OCI-LY1 (cell line): ENCODE results near the gene BORCS8.
"Not testable (repeated sequence)": the region's sequence is repeated elsewhere in the genome, so short reads cannot be mapped to it uniquely, and the experiment has no call there.

ENCODE experiments used
- H2AFZ ChIP-seq: fragments of 200-600 bp; sonication (generic), shearing (Covaris generic); 2 replicates; pipeline ENCODE4 v1.6.0; 2014; ENCODE audit warnings: antibody characterized with exemption, mild to moderate bottlenecking, low read length
- H3F3A ChIP-seq: fragments of 200-600 bp; sonication (generic), shearing (Covaris generic); 2 replicates; pipeline ENCODE4 v1.6.0; 2014; ENCODE audit warnings: mild to moderate bottlenecking, antibody characterized with exemption, low read length, moderate library complexity; ENCODE audit not compliant: insufficient read depth
- H3K27ac ChIP-seq: fragments of 200-600 bp; sonication (generic); 2 replicates; pipeline ENCODE4 v1.5.1; 2014; ENCODE audit warnings: low read length, mixed run types, mild to moderate bottlenecking, low read depth; ENCODE audit not compliant: poor library complexity, severe bottlenecking
- H3K27me3 ChIP-seq: fragments of 200-600 bp; sonication (generic); 2 replicates; pipeline ENCODE4 v1.6.0; 2014; ENCODE audit warnings: antibody characterized with exemption, mild to moderate bottlenecking, low read length, moderate library complexity; ENCODE audit not compliant: insufficient read depth
- H3K36me3 ChIP-seq: fragments of 200-600 bp; sonication (generic); 2 replicates; pipeline ENCODE4 v1.6.1; 2014; ENCODE audit warnings: mild to moderate bottlenecking, antibody characterized with exemption, low read length, moderate library complexity, mixed read lengths; ENCODE audit not compliant: insufficient read depth
- H3K4me1 ChIP-seq: fragments of 200-600 bp; sonication (generic); 2 replicates; pipeline ENCODE4 v1.5.1; 2014; ENCODE audit warnings: mild to moderate bottlenecking, low read length, moderate library complexity; ENCODE audit not compliant: insufficient read depth, severe bottlenecking
- H3K4me2 ChIP-seq: fragments of 200-600 bp; sonication (generic), shearing (Covaris generic); 2 replicates; pipeline ENCODE4 v1.6.1; 2014; ENCODE audit warnings: low read length
- H3K4me3 ChIP-seq: fragments of 200-600 bp; sonication (generic); 2 replicates; pipeline ENCODE4 v1.5.1; 2014; ENCODE audit warnings: low read length, low read depth, mild to moderate bottlenecking, mixed read lengths; ENCODE audit not compliant: poor library complexity, severe bottlenecking
- H3K79me2 ChIP-seq: fragments of 200-600 bp; shearing (Covaris generic); 2 replicates; pipeline ENCODE4 v1.6.1; 2016; ENCODE audit warnings: mixed run types, low read length, mixed read lengths; ENCODE audit not compliant: insufficient read depth
- H3K9ac ChIP-seq: fragments of 200-600 bp; sonication (generic), shearing (Covaris generic); 2 replicates; pipeline ENCODE4 v1.6.1; 2014; ENCODE audit warnings: mild to moderate bottlenecking, low read length, mixed read lengths
- H3K9me2 ChIP-seq: fragments of 200-600 bp; sonication (generic), shearing (Covaris generic); 2 replicates; pipeline ENCODE4 v1.6.1; 2014; ENCODE audit warnings: low read depth, mild to moderate bottlenecking, low read length, mixed read lengths
- H3K9me3 ChIP-seq: fragments of 200-600 bp; shearing (Covaris generic); 2 replicates; pipeline ENCODE4 v1.6.1; 2014; ENCODE audit warnings: low read length, mixed read lengths
- H4K20me1 ChIP-seq: fragments of 200-600 bp; sonication (generic), shearing (Covaris generic); 2 replicates; pipeline ENCODE4 v1.6.0; 2016; ENCODE audit warnings: mild to moderate bottlenecking, low read length; ENCODE audit not compliant: insufficient read depth
- CTCF ChIP-seq: fragments of 200-600 bp; sonication (generic), shearing (Covaris generic); IDR thresholded peaks from 2 replicates; pipeline ENCODE4 v1.5.1; 2017; ENCODE audit warnings: mild to moderate bottlenecking, antibody characterized with exemption, low read length, moderate library complexity, mixed read lengths
- EZH2 ChIP-seq: fragments of 200-600 bp; sonication (generic), shearing (Covaris generic); IDR thresholded peaks from 2 replicates; pipeline ENCODE4 v1.8.0; 2017; ENCODE audit warnings: borderline replicate concordance, mixed run types, mild to moderate bottlenecking, antibody characterized with exemption, low read length, moderate library complexity, mixed read lengths

BORCS8 gene

GRCh38 chr19:19138109-19138981 lies 53.6 kb downstream of the BORCS8 start, which contains the start of gene TMEM161A:
TMEM161A (minus strand) TSS chr19:19138478; CDS start chr19:19138428, 50 bp downstream.
- peak within 1 kb of the TSS; percentile 79 for H3K4me2 ChIP-seq
- H4K20me1 ChIP-seq: no peaks in the 10 kb centered on the region
- no peaks in the 10 kb centered on the region for H3K9me2 ChIP-seq
- H3K4me3 ChIP-seq: peak within 1 kb of the TSS; percentile 78
- no peaks in the 10 kb centered on the region for H3F3A ChIP-seq
- no peak for TF ChIP-seq EZH2
- no peak for TF ChIP-seq CTCF
- H2AFZ ChIP-seq: no peak within 1 kb of the TSS
- H3K79me2 ChIP-seq: no peaks in the 10 kb centered on the region
- H3K27me3 ChIP-seq: no peaks in the 10 kb centered on the region
- no peaks in the 10 kb centered on the region for H3K9me3 ChIP-seq
- H3K36me3 ChIP-seq: peaks cover 11% of the 10 kb centered on the region
- peak within 1 kb of the TSS; percentile 27 for H3K27ac ChIP-seq
- peak within 1 kb of the TSS; percentile 89 for H3K9ac ChIP-seq
- H3K4me1 ChIP-seq: peaks cover 22% of the 10 kb centered on the region

- peaks cover 3% of the 10 kb centered on the region; the same call in 1 of the 2 replicates for H3K9me3 ChIP-seq
- peak overlapping the region; percentile 89 for H3K9ac ChIP-seq
- H3K36me3 ChIP-seq: peaks cover 17% of the 10 kb centered on the region
- H3K4me1 ChIP-seq: peaks cover 22% of the 10 kb centered on the region
- H3K27ac ChIP-seq: peak overlapping the region; percentile 27
- no peak overlapping the region for H2AFZ ChIP-seq
- no peaks in the 10 kb centered on the region for H3K9me2 ChIP-seq
- H3K4me2 ChIP-seq: peak overlapping the region; percentile 79
- H4K20me1 ChIP-seq: no peaks in the 10 kb centered on the region
- no peaks in the 10 kb centered on the region for H3K27me3 ChIP-seq
- peak overlapping the region; percentile 78 for H3K4me3 ChIP-seq
- TF ChIP-seq CTCF (no peak), EZH2 (no peak)
- no peaks in the 10 kb centered on the region for H3K79me2 ChIP-seq
- H3F3A ChIP-seq: no peaks in the 10 kb centered on the region
Observed at GRCh38 chr19:19137556-19138108, 54.3 kb downstream of the BORCS8 start.

- H3K27ac ChIP-seq, H3K9ac ChIP-seq, H4K20me1 ChIP-seq, H3K4me3 ChIP-seq, H3F3A ChIP-seq, H2AFZ ChIP-seq, H3K9me2 ChIP-seq, H3K79me2 ChIP-seq, H3K4me2 ChIP-seq, H3K27me3 ChIP-seq: not testable (repeated sequence)
- peaks cover 11% of the 10 kb centered on the region for H3K9me3 ChIP-seq
- H3K36me3 ChIP-seq: peaks cover 27% of the 10 kb centered on the region
- H3K4me1 ChIP-seq: peaks cover 22% of the 10 kb centered on the region
Observed at GRCh38 chr19:19135713-19136112, 56.2 kb downstream of the BORCS8 start.
